Skin epidermis (tissue), 12 donors: ENCODE results near the gene HADHA.
"Not testable (repeated sequence)": the region's sequence is repeated elsewhere in the genome, so short reads cannot be mapped to it uniquely, and the experiment has no call there.

Experiments
- H3K27ac ChIP-seq, 21 experiments: fragments of 200-600 bp; sonication (generic) in 11 of 21; one replicate each; pipeline ENCODE4 v1.5.0; 2020; ENCODE audit warnings: mild to moderate bottlenecking in 3 of 21, inconsistent platforms in 2 of 21, moderate library complexity in 2 of 21
- H3K4me3 ChIP-seq, 7 experiments: fragments of 200-600 bp; sonication (generic) in 2 of 7; one replicate each; pipeline ENCODE4 v1.5.0; 2020; ENCODE audit warnings: inconsistent platforms in 2 of 7, mild to moderate bottlenecking in 2 of 7, moderate library complexity in 1 of 7

Gene HADHA

GRCh38 chr2:26178746-26179436, 65.5 kb downstream of the HADHA start:
- H3K27ac ChIP-seq, result peak overlapping the region in 9 of 21 experiments; percentile 3 to 67 (median 56)
- peak overlapping the region; percentile 33 to 45 (median 41) for H3K4me3 ChIP-seq

- H3K27ac ChIP-seq, result peak overlapping the region in 1 of 21 experiments; percentile 42
- peak overlapping the region in 3 of 7 experiments; percentile 43 to 45 (median 45) for H3K4me3 ChIP-seq
Measured at GRCh38 chr2:26178246-26178645, 66.2 kb downstream of the HADHA start.

- Histone ChIP-seq H3K4me3 (no peak overlapping the region), H3K27ac (no peak overlapping the region)
Measured at GRCh38 chr2:26177122-26177521, 67.3 kb downstream of the HADHA start.

- H3K27ac ChIP-seq, result no peak overlapping the region
- no peak overlapping the region for H3K4me3 ChIP-seq
Measured at GRCh38 chr2:26176279-26176615, 68.2 kb downstream of the HADHA start.

- H3K27ac ChIP-seq, result no peak overlapping the region
- H3K4me3 ChIP-seq, result no peak overlapping the region
Measured at GRCh38 chr2:26175466-26176278, 68.8 kb downstream of the HADHA start.

GRCh38 chr2:26174691-26175465, 69.6 kb downstream of the HADHA start:
- no peak overlapping the region for H3K4me3 ChIP-seq
- no peak overlapping the region for H3K27ac ChIP-seq

- Histone ChIP-seq H3K4me3 (peak overlapping the region in 3 of 7 experiments; percentile 42 to 48 (median 45)), H3K27ac (no peak overlapping the region)
Measured at GRCh38 chr2:26173776-26174482, 70.5 kb downstream of the HADHA start.

- Histone ChIP-seq H3K4me3 (peak within 1 kb of the TSS; percentile 22 to 48 (median 33)), H3K27ac (no peak within 1 kb of the TSS)
Measured at GRCh38 chr2:26172871-26173775, 71.3 kb downstream of the HADHA start, which contains the start of gene GAREM2. Gene GAREM2, plus strand, starts transcription at chr2:26173088. Its CDS starts 133 bp downstream, at chr2:26173221.

GRCh38 chr2:26172189-26172870, 72.1 kb downstream of the HADHA start:
- peak overlapping the region in 5 of 7 experiments; percentile 26 to 48 (median 35) for H3K4me3 ChIP-seq
- no peak overlapping the region for H3K27ac ChIP-seq

- no peak overlapping the region for H3K27ac ChIP-seq
- no peak overlapping the region for H3K4me3 ChIP-seq
Measured at GRCh38 chr2:26170795-26171194, 73.6 kb downstream of the HADHA start.

- Histone ChIP-seq H3K27ac (no peak overlapping the region), H3K4me3 (no peak overlapping the region)
Measured at GRCh38 chr2:26169681-26170414, 74.6 kb downstream of the HADHA start.

GRCh38 chr2:26169226-26169625, 75.2 kb downstream of the HADHA start:
- Histone ChIP-seq H3K27ac (no peak overlapping the region), H3K4me3 (no peak overlapping the region)

- H3K4me3 ChIP-seq, result no peak overlapping the region
- no peak overlapping the region for H3K27ac ChIP-seq
Measured at GRCh38 chr2:26168785-26169184, 75.6 kb downstream of the HADHA start.

- H3K4me3 ChIP-seq, H3K27ac ChIP-seq: not testable (repeated sequence)
Measured at GRCh38 chr2:26166541-26166940, 77.9 kb downstream of the HADHA start.

GRCh38 chr2:26165403-26165802, 79.0 kb downstream of the HADHA start:
- Histone ChIP-seq H3K4me3 (no peak overlapping the region), H3K27ac (no peak overlapping the region)

- Histone ChIP-seq H3K27ac (no peak overlapping the region), H3K4me3 (no peak overlapping the region)
Measured at GRCh38 chr2:26164641-26165211, 79.7 kb downstream of the HADHA start.

- no peak overlapping the region for H3K4me3 ChIP-seq
- no peak overlapping the region for H3K27ac ChIP-seq
Measured at GRCh38 chr2:26164231-26164630, 80.2 kb downstream of the HADHA start.
